GM12872 (cell line): Measurements from ENCODE around the gene PTPRM.

Source experiments
- TF ChIP-seq, protein P1 (sequence below): IDR thresholded peaks from 3 replicates; pipeline ENCODE4 v1.5.1; 2011; ENCODE audit warnings: low read depth, mild to moderate bottlenecking, low read length, moderate library complexity; ENCODE audit not compliant: insufficient read depth

The PTPRM gene

DNA sequence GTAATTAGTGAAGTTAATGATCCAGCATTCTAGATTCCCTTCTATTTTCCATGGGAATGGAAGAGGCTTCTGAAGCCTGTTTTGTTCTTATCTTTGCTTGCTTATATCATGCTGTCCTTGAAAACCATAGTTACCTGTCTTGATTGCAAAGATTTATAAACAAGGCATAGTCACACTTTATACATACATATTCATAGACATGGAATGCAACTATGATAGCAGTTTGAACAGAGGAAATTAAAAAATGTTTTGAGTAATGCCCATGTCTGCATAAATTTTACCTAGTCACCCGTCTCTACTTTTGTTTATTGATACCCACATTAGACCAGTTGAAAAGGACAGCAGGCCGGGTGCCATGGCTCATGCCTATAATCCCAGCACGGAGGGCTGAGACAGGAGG lies 289.0 kb downstream of the PTPRM start:
- TF ChIP-seq, protein P1, sequence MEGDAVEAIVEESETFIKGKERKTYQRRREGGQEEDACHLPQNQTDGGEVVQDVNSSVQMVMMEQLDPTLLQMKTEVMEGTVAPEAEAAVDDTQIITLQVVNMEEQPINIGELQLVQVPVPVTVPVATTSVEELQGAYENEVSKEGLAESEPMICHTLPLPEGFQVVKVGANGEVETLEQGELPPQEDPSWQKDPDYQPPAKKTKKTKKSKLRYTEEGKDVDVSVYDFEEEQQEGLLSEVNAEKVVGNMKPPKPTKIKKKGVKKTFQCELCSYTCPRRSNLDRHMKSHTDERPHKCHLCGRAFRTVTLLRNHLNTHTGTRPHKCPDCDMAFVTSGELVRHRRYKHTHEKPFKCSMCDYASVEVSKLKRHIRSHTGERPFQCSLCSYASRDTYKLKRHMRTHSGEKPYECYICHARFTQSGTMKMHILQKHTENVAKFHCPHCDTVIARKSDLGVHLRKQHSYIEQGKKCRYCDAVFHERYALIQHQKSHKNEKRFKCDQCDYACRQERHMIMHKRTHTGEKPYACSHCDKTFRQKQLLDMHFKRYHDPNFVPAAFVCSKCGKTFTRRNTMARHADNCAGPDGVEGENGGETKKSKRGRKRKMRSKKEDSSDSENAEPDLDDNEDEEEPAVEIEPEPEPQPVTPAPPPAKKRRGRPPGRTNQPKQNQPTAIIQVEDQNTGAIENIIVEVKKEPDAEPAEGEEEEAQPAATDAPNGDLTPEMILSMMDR, result no peak

DNA sequence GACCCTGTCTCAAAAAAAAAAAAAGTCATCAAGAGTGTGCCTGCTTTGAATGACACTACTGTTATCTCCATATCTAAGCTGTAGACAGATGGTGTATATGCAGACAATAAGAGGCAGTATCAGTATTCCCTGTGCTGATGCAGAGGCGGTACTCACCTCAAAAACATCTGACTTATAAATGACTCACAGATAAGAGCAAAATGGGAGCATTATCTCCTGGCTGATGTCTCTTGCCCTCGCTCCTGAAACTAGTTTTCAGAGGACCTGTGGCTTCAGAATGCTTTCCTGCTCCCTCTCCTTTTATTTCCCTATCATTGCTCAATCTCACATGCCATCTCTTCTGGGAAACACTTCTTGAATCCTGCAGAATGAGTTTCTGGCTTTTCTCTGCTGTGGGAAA lies 289.6 kb downstream of the PTPRM start:
- TF ChIP-seq, protein P1, result no peak

DNA sequence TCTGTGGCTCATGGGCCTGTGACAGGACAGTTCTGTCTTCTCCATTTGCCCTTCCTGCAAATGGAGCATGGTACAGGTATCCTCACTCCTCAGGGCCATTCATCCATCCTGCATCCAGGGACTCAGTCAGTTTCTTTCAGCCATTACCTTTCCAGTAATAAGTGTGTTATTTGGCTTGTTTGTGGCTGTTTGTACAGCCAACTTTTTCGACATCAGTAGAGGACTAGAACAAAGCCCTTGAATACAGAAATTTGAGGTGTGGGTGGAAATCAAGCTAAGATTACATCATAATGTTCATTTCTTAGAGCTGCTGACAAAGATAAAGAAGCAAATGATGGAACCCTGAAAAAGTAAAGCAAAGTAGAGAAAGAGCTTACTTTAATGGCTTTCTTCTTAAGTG lies 290.4 kb downstream of the PTPRM start:
- TF ChIP-seq, protein P1, result no peak

DNA sequence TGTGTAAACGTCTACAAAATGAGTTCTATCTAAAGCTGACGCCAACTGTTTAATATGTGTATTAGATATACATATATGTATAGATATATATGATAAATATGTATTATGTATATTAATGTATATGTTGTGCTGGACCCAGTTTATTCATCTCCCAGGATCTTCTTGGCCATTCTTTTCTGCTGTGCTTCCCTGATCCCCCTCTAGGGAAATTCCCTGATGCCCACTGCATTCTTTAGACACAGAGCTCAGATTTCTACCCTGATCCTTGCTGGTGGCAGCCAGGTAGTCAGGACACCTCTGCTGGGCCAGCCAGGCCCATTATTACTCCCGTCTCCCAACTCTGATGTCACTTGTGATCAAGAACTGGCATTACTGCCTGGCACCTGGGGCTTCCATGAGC lies 292.0 kb downstream of the PTPRM start:
- TF ChIP-seq, protein P1, result no peak

DNA sequence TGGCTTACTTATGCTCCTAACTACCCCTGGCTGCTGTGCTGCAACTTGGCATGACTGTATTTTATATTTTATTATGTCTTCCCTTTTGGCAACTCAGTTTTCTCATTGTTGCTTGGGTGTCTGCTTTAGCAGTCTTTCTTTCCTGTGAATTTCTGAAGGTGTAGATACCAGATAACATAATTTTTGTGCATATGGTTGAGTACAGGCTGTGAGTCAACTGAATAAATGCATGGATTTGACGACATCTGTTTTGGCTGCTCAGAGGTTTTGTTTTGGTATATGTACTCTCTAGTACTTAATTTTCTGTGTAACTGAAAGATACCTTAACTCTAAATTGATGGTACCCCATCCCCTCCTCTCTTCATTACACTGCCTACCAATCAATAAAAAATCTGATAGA lies 303.1 kb downstream of the PTPRM start:
- TF ChIP-seq, protein P1, result no peak

DNA sequence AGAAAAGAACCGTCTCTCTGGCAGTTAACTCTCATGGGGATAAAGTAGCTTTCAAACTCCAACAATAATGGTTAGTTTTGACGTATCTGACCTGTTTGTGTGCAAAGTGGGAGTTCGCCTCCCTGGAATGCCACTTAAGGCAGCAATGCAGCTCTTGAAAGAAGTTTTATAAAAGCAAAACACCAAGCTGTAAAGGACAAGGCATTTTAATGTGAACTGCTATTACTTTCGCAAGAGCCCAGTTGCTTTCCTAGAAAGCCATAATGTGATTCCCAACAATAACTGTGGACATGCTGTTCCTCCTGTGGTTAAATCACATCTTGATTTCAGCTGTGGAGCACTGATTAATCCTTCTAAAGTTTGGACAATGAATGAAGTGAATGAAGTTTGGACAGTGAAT lies 303.7 kb downstream of the PTPRM start:
- TF ChIP-seq, protein P1, result no peak

DNA sequence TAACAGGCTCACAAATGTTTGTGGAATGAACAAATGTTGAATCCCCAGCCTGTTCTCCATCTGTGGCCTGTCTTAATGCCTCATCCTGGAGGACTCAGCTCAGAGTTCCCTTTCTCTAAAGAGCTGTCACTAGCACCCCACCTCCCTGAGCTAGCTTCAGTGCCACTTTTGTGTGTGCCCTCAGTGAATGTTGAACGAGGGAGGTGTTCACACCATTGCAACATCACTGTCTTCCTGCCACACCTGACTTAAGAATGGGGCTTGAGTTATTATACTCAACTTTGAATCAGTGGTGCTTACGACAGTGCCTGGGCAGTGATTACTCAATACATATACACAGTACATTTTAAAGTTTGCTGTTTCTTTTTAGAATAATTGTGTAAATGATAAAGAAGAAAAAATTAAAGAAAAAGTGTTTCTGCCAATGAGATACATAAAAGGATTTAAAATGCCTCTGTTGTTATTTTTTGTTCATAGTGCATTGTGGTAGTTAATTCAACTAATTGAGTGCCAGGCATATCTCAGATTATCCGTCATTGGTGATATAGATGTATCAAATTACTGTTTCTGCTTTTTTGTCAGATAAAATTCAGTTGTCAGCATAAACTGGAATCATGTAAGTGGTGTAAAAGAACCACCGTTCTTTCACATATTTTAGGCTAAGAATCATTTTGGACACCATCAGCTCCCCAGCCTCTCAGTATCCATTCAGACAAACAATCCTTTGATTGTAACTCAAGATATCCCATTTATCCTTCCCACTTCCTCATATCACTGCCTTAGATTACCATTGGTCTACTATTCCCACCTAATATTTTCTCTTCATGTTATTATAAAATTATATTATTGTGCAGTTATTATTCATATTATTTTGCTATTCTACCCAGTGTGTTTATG lies 304.7 kb downstream of the PTPRM start:
- TF ChIP-seq, protein P1, result no peak

DNA sequence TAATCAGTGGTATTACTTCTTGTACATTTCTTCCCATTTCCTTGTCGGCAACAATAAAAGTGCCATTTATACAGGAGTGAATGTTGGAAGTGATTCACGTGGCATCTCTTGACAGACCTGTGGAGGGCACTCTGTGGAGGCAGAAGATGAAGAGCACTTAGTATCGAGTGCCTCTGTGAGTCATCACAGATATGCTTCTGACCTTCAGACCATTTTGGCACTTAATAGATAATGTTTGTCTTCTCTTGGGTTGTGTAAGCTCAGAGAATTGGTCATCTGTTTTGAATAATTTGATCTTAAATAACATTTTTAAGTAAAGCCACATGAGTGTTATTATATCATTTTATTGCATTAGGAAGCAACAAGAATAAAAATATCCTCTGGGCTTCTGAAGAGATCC lies 305.5 kb downstream of the PTPRM start:
- TF ChIP-seq, protein P1, result no peak
